PC-9 (cell line): ENCODE data around the gene CRABP2. TPM values are rescaled to one million over a fixed set of nuclear protein-coding genes. Genes with fewer than 3 reads are reported as not detected.
A peak's percentile ranks its signal among the peaks of the same experiment; 100 is the strongest.

Experiments used
- BruUV-seq: library from RNA; stranded (reverse); fragments of 400-500 nt; replicated peaks from 2 replicates; lab custom pipeline; 2021; lab: Mats Ljungman, UMichigan
- CTCF ChIA-PET: fragments of 300-600 bp; sonication (Branson Sonifier 250); formaldehyde crosslinking; loops from one replicate; lab custom pipeline; 2022; ENCODE audit warnings: antibody characterized with exemption; lab: Charles Lee
- POLR2A ChIA-PET: fragments of 300-600 bp; sonication (Branson Sonifier 250); formaldehyde crosslinking; loops from one replicate; lab custom pipeline; 2022; ENCODE audit warnings: antibody characterized with exemption; ENCODE audit not compliant: unreplicated experiment; lab: Charles Lee
- DNase-seq, 2 experiments: peaks; one replicate each; pipeline versions ENCODE4 v3.0.0 to v3.0.0-alpha.2; 2015 to 2022; ENCODE audit warnings: mixed read lengths in 1 of 2
- H2AFZ ChIP-seq: fragments of 200-600 bp; sonication (generic); 2 replicates; pipeline ENCODE4 v1.8.1; 2017; ENCODE audit warnings: antibody characterized with exemption
- H3F3A ChIP-seq: fragments of 200-600 bp; sonication (generic); 2 replicates; pipeline ENCODE4 v1.8.1; 2017; ENCODE audit warnings: antibody characterized with exemption, mild to moderate bottlenecking, low read depth; ENCODE audit not compliant: insufficient read depth
- H3K27ac ChIP-seq: fragments of 200-600 bp; sonication (generic); 2 replicates; pipeline ENCODE4 v1.6.1; 2016; ENCODE audit warnings: mixed run types
- H3K27me3 ChIP-seq: fragments of 200-600 bp; sonication (generic); 2 replicates; pipeline ENCODE4 v1.6.1; 2016; ENCODE audit warnings: low read depth, mixed run types; ENCODE audit not compliant: insufficient read depth
- H3K36me3 ChIP-seq: fragments of 200-600 bp; sonication (generic); 2 replicates; pipeline ENCODE4 v1.6.1; 2016; ENCODE audit warnings: low read depth, mixed run types
- H3K4me1 ChIP-seq: fragments of 200-600 bp; sonication (generic); replicated peaks from 2 replicates; pipeline ENCODE4 v1.6.1; 2016; ENCODE audit warnings: mixed run types; ENCODE audit not compliant: insufficient read depth
- H3K4me2 ChIP-seq: fragments of 200-600 bp; sonication (generic); 2 replicates; pipeline ENCODE4 v1.6.1; 2017; ENCODE audit warnings: mixed run types
- H3K4me3 ChIP-seq: fragments of 200-600 bp; sonication (generic); 2 replicates; pipeline ENCODE4 v1.6.1; 2016; ENCODE audit warnings: mixed run types
- H3K79me2 ChIP-seq: fragments of 200-600 bp; sonication (generic); 2 replicates; pipeline ENCODE4 v1.6.1; 2017; ENCODE audit warnings: low read depth, mixed run types
- H3K9me2 ChIP-seq: fragments of 200-600 bp; sonication (generic); 2 replicates; pipeline ENCODE4 v1.8.1; 2017; ENCODE audit warnings: mild to moderate bottlenecking; ENCODE audit not compliant: insufficient read depth
- H3K9me3 ChIP-seq: fragments of 200-600 bp; sonication (generic); 2 replicates; pipeline ENCODE4 v1.8.1; 2016; ENCODE audit warnings: low read depth; ENCODE audit not compliant: insufficient read depth
- H4K20me1 ChIP-seq: fragments of 200-600 bp; sonication (generic); 2 replicates; pipeline ENCODE4 v1.8.1; 2017; ENCODE audit not compliant: insufficient read depth
- EZH2 ChIP-seq: fragments of 200-600 bp; sonication (generic); IDR thresholded peaks from 2 replicates; pipeline ENCODE4 v1.8.0; 2017; ENCODE audit warnings: antibody characterized with exemption, low read depth
- intact Hi-C: fragments of 100-400 bp; cut with micrococcal nuclease; formaldehyde crosslinking; loops from one replicate; pipeline ENCODE4 v1.10.0; 2022; ENCODE audit not compliant: unreplicated experiment
- total RNA-seq: library from RNA; stranded (reverse); gene quantifications from 2 replicates; pipeline ENCODE4 v1.2.3, GENCODE V29; 2021
- TF ChIP-seq, protein P1 (sequence below): fragments of 200-600 bp; sonication (generic); conservative IDR thresholded peaks from 2 replicates; pipeline ENCODE4 v1.6.1; 2017; ENCODE audit warnings: mixed run types, antibody characterized with exemption, mild to moderate bottlenecking, moderate library complexity

CRABP2 gene
- total RNA-seq, 1 experiment from 2014 or later = 142 TPM

DNA sequence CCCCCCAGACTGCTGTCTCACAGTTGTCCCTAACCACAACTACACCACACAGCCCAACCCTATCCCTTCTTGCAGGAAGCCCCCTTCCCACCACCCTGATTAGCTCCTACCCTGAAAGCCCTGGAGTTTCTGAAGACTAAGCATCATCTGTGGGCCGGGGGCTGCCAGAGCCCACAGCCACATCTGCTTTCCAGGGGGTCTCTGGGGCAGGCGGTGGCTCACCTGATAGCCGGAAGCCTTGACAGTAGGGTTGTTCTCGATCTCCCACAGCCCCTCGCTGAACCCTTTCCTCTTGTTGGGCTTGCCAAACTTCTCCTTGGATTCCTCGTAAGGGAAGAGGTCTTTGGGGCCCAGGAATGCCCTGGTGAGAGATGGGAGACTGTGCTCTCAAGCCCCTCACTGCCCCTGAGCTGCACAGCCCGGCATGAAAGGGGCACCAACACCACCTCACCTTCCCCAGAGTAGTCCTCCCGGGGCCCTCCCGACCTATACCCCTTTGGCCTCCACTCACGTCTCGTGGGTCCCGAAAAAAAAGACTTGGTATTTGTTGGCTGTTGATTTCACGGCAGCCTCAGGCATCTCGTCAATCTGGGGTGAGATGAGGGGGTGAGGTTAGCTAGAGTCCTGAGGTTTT, 39.5 kb upstream of the CRABP2 start:
- ChIA-PET CTCF (no interaction called here), POLR2A (interaction anchor here (0.7 kb wide), 1 partner anchor 61 kb away, joined by 3 read pairs; no protein-coding TSS in a partner anchor)
- no peak overlapping the region for H3K4me3 ChIP-seq
- peak overlapping the region; percentile 93 for H3K27ac ChIP-seq
- H3K4me1 ChIP-seq = peaks cover 34% of the 10 kb centered on the region
- intact Hi-C loops = no loop called here
- H3K27me3 ChIP-seq = no peaks in the 10 kb centered on the region
- TF ChIP-seq, protein P1, sequence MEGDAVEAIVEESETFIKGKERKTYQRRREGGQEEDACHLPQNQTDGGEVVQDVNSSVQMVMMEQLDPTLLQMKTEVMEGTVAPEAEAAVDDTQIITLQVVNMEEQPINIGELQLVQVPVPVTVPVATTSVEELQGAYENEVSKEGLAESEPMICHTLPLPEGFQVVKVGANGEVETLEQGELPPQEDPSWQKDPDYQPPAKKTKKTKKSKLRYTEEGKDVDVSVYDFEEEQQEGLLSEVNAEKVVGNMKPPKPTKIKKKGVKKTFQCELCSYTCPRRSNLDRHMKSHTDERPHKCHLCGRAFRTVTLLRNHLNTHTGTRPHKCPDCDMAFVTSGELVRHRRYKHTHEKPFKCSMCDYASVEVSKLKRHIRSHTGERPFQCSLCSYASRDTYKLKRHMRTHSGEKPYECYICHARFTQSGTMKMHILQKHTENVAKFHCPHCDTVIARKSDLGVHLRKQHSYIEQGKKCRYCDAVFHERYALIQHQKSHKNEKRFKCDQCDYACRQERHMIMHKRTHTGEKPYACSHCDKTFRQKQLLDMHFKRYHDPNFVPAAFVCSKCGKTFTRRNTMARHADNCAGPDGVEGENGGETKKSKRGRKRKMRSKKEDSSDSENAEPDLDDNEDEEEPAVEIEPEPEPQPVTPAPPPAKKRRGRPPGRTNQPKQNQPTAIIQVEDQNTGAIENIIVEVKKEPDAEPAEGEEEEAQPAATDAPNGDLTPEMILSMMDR = no peak
- TF ChIP-seq EZH2 = no peak
- no TSS peak for BruUV-seq
- peaks cover 16% of the 10 kb centered on the region for H4K20me1 ChIP-seq
- no peak for DNase-seq
- H3K4me2 ChIP-seq = no peak overlapping the region
- H3K9me3 ChIP-seq = no peaks in the 10 kb centered on the region
- no peak overlapping the region for H2AFZ ChIP-seq
- peaks cover 79% of the 10 kb centered on the region for H3F3A ChIP-seq
- H3K9me2 ChIP-seq = no peaks in the 10 kb centered on the region
- peaks cover 32% of the 10 kb centered on the region for H3K36me3 ChIP-seq
- peaks cover 73% of the 10 kb centered on the region for H3K79me2 ChIP-seq

DNA sequence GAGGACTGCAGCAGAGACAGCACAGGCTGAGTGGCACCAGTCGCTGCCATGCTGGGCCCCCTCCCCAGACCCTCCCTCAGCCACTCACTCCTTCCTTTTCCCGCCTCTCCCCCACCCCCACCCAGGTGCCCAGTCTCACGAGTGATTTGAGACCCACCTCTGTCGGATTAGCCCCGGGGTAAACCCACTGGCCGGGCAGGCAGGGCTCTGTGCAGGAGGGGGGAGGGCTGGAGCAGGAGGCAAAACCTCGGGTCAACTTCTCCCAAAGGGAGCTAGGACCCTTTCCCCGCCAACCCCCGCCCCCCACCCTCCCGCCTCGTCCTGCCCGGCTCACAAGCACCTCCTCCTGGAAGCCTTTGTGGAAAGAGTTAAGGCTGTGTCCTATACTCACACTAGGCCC, 39.0 kb upstream of the CRABP2 start:
- Histone ChIP-seq H3K4me3 (no peak overlapping the region), H3K27me3 (no peaks in the 10 kb centered on the region), H3K27ac (peak overlapping the region; percentile 93; the same call in 1 of the 2 replicates), H3K36me3 (peaks cover 27% of the 10 kb centered on the region), H2AFZ (no peak overlapping the region), H3K9me3 (no peaks in the 10 kb centered on the region), H3F3A (peaks cover 74% of the 10 kb centered on the region), H3K9me2 (no peaks in the 10 kb centered on the region), H3K4me2 (no peak overlapping the region), H4K20me1 (peaks cover 16% of the 10 kb centered on the region), H3K4me1 (peaks cover 34% of the 10 kb centered on the region), H3K79me2 (peaks cover 73% of the 10 kb centered on the region)
- TF ChIP-seq, protein P1 = no peak
- TF ChIP-seq EZH2 = no peak
- no peak for DNase-seq
- intact Hi-C loops = no loop called here
- POLR2A ChIA-PET = interaction anchor here (0.7 kb wide), 1 partner anchor 60 kb away, joined by 3 read pairs; no protein-coding TSS in a partner anchor
- BruUV-seq = no TSS peak
- CTCF ChIA-PET = no interaction called here

DNA sequence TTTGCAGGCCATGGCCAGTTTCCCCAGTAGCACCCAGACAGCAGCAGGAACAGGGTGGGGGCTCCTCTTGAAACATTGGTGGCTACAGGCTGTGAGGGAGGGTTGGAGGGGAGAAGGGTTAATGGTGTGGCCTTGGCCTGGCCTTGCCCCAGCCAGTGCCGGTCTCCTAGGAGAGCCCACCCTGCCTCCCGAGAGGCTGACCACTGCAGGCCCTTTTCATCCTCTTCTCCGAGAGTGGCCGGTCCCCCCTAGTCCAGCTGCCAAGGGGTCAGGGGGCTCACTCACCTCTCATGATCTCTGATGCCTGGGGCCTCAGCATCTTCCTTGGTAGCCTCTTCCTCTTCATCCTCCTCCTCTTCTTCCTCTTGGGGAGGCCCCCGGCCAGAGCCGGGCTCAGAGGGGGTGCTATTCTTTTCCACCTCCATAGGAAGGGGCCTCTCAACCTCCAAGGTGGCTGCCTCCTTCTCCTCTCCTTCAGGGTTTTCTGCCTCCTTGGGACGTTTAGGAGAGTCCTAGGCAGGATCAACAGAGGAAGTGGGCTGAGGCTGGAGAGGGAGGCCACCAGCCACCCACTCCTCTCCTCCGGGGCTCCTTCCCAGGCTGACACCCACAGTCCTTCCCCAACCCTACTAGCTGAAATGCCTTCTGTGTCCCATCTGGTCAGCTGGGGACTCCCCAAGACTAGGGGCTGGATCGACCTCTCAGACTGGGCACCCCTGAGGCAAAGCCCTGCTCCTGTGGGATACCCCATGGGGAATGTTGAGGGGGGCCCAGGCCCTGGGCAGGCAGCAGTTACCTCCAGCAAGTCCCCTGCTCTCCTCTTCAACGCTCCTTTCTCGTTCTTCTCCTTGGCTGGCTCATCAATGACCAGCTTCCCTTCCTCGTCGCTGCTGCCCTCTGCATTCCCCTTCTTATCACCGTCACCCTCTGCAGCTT, 38.3 kb upstream of the CRABP2 start:
- TF ChIP-seq EZH2 = no peak
- TF ChIP-seq, protein P1 = no peak
- Histone ChIP-seq H3K9me2 (no peaks in the 10 kb centered on the region), H3K36me3 (peaks cover 23% of the 10 kb centered on the region), H3F3A (peaks cover 72% of the 10 kb centered on the region), H3K27ac (peak overlapping the region; percentile 60; the same call in 1 of the 2 replicates), H2AFZ (no peak overlapping the region), H3K27me3 (no peaks in the 10 kb centered on the region), H3K79me2 (peaks cover 73% of the 10 kb centered on the region), H3K4me3 (no peak overlapping the region), H3K4me2 (no peak overlapping the region), H4K20me1 (peaks cover 16% of the 10 kb centered on the region), H3K9me3 (no peaks in the 10 kb centered on the region), H3K4me1 (peaks cover 34% of the 10 kb centered on the region)
- BruUV-seq = TSS peak; percentile 29
- ChIA-PET POLR2A (no interaction called here), CTCF (no interaction called here)
- intact Hi-C loops = no loop called here
- no peak for DNase-seq
